Measurements from ENCODE around the gene MCRIP2. TPM values are rescaled to one million over a fixed set of nuclear protein-coding genes. Genes with fewer than 3 reads are reported as not detected.

The MCRIP2 gene
- total and polyA plus RNA-seq, 4 donors = 16.3 to 97.3 (median 61.4) TPM

DNA sequence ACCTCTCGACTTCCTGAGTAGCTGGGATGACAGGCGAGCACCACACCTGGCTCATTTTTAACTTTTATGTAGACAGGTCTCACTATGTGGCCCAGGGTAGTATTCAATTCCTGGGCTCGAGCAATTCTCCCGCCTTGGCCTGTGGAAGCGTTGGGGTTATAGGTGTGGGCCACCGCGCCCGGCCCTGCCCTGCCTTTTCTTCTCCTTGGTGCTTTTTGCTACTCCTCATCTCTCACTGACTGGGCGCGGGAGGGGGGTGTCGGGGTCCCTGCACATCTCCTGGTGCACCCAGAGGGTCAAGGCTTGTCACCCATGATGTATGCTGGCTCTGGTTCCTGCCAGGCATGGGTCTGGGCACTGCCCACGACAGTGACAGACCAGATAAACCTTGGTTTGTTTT is 2.9 kb downstream of the MCRIP2 start:
- no peak overlapping the region for H3K4me3 ChIP-seq (ENCODE audit: low read depth in 1 of 3, low read length in 3 of 3)

More for the DNA sequence above, 2.9 kb downstream of the MCRIP2 start:
- peaks cover 24 to 79% (median 53%) of the 10 kb centered on the region in 4 donors for H3K4me1 ChIP-seq (ENCODE audit: control insufficient read depth in 4 of 4, insufficient read depth in 4 of 4, low read length in 3 of 4)
- H3K36me3 ChIP-seq (ENCODE audit: control insufficient read depth in 4 of 4, insufficient read depth in 3 of 4, low read depth in 1 of 4, low read length in 3 of 4) = peaks cover 0 to 1% (median 0%) of the 10 kb centered on the region in 4 donors
- DNase-seq (ENCODE audit: low spot score) = no peak
- H3K27me3 ChIP-seq (ENCODE audit: control insufficient read depth in 4 of 4, insufficient read depth in 4 of 4, low read length in 3 of 4) = no peaks in the 10 kb centered on the region
- H3K27ac ChIP-seq (ENCODE audit: low read depth in 1 of 2, low read length in 2 of 2) = peak overlapping the region; percentile 20 to 27
- WGBS = 88% methylated on average over 12 of the region's 12 CpGs
- no peaks in the 10 kb centered on the region for H3K9me3 ChIP-seq (ENCODE audit: control insufficient read depth in 4 of 4, low read length in 3 of 4)
- H3K9ac ChIP-seq (ENCODE audit: low read depth in 1 of 2, low read length in 2 of 2) = no peak overlapping the region
- TF ChIP-seq FOXA1 (IDR thresholded peaks at IDR 0.05) (no peak), JUND (IDR thresholded peaks at IDR 0.05) (no peak), RAD21 (IDR thresholded peaks at IDR 0.05) (no peak), HNF4G (IDR thresholded peaks at IDR 0.05) (no peak), FOXA2 (IDR thresholded peaks at IDR 0.05) (no peak), GABPA (IDR thresholded peaks at IDR 0.05 in 1 of 2, conservative IDR thresholded peaks at IDR 0.05 in 1 of 2) (no peak), TAF1 (conservative IDR thresholded peaks at IDR 0.05) (no peak), YY1 (IDR thresholded peaks at IDR 0.05) (no peak), RXRA (IDR thresholded peaks at IDR 0.05) (no peak), NR2F2 (IDR thresholded peaks at IDR 0.05) (no peak), EGR1 (IDR thresholded peaks at IDR 0.05; ENCODE audit: low read depth in 2 of 2) (no peak), SP1 (IDR thresholded peaks at IDR 0.05) (no peak), HNF4A (conservative IDR thresholded peaks at IDR 0.05) (no peak)
- TF ChIP-seq, protein P1, sequence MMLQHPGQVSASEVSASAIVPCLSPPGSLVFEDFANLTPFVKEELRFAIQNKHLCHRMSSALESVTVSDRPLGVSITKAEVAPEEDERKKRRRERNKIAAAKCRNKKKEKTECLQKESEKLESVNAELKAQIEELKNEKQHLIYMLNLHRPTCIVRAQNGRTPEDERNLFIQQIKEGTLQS (IDR thresholded peaks at IDR 0.05) = no peak
- TF ChIP-seq, protein P2, sequence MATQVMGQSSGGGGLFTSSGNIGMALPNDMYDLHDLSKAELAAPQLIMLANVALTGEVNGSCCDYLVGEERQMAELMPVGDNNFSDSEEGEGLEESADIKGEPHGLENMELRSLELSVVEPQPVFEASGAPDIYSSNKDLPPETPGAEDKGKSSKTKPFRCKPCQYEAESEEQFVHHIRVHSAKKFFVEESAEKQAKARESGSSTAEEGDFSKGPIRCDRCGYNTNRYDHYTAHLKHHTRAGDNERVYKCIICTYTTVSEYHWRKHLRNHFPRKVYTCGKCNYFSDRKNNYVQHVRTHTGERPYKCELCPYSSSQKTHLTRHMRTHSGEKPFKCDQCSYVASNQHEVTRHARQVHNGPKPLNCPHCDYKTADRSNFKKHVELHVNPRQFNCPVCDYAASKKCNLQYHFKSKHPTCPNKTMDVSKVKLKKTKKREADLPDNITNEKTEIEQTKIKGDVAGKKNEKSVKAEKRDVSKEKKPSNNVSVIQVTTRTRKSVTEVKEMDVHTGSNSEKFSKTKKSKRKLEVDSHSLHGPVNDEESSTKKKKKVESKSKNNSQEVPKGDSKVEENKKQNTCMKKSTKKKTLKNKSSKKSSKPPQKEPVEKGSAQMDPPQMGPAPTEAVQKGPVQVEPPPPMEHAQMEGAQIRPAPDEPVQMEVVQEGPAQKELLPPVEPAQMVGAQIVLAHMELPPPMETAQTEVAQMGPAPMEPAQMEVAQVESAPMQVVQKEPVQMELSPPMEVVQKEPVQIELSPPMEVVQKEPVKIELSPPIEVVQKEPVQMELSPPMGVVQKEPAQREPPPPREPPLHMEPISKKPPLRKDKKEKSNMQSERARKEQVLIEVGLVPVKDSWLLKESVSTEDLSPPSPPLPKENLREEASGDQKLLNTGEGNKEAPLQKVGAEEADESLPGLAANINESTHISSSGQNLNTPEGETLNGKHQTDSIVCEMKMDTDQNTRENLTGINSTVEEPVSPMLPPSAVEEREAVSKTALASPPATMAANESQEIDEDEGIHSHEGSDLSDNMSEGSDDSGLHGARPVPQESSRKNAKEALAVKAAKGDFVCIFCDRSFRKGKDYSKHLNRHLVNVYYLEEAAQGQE (IDR thresholded peaks at IDR 0.05) = no peak
- TF ChIP-seq, protein P3, sequence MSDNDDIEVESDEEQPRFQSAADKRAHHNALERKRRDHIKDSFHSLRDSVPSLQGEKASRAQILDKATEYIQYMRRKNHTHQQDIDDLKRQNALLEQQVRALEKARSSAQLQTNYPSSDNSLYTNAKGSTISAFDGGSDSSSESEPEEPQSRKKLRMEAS (IDR thresholded peaks at IDR 0.05) = no peak
- TF ChIP-seq, protein P4, sequence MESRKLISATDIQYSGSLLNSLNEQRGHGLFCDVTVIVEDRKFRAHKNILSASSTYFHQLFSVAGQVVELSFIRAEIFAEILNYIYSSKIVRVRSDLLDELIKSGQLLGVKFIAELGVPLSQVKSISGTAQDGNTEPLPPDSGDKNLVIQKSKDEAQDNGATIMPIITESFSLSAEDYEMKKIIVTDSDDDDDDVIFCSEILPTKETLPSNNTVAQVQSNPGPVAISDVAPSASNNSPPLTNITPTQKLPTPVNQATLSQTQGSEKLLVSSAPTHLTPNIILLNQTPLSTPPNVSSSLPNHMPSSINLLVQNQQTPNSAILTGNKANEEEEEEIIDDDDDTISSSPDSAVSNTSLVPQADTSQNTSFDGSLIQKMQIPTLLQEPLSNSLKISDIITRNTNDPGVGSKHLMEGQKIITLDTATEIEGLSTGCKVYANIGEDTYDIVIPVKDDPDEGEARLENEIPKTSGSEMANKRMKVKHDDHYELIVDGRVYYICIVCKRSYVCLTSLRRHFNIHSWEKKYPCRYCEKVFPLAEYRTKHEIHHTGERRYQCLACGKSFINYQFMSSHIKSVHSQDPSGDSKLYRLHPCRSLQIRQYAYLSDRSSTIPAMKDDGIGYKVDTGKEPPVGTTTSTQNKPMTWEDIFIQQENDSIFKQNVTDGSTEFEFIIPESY (IDR thresholded peaks at IDR 0.05) = no peak
- TF ChIP-seq, protein P5, sequence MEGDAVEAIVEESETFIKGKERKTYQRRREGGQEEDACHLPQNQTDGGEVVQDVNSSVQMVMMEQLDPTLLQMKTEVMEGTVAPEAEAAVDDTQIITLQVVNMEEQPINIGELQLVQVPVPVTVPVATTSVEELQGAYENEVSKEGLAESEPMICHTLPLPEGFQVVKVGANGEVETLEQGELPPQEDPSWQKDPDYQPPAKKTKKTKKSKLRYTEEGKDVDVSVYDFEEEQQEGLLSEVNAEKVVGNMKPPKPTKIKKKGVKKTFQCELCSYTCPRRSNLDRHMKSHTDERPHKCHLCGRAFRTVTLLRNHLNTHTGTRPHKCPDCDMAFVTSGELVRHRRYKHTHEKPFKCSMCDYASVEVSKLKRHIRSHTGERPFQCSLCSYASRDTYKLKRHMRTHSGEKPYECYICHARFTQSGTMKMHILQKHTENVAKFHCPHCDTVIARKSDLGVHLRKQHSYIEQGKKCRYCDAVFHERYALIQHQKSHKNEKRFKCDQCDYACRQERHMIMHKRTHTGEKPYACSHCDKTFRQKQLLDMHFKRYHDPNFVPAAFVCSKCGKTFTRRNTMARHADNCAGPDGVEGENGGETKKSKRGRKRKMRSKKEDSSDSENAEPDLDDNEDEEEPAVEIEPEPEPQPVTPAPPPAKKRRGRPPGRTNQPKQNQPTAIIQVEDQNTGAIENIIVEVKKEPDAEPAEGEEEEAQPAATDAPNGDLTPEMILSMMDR (IDR thresholded peaks at IDR 0.05; ENCODE audit: low read depth, low read length, missing input control) = no peak
